Activated CD4-positive, CD25-positive, alpha-beta regulatory T cell treated with anti-CD3 and anti-CD28 coated beads, Interleukin-2, amount 50 U/mL, for 72 hours (primary cell): ENCODE data around the gene CDRT15.
"Not testable (repeated sequence)": the region's sequence is repeated elsewhere in the genome, so short reads cannot be mapped to it uniquely, and the experiment has no call there.

Experiments
- DNase-seq: peaks from one replicate; pipeline ENCODE4 v3.0.0; 2021

CDRT15 gene

GRCh38 chr17:14236762-14237161 is at the start of gene CDRT15:
CDRT15 (minus strand) TSS chr17:14236862; CDS start chr17:14236833, 29 bp downstream.
- DNase-seq, result not testable (repeated sequence)

GRCh38 chr17:14282726-14283125 is 46.1 kb upstream of the CDRT15 start:
- DNase-seq, result no peak

DNA sequence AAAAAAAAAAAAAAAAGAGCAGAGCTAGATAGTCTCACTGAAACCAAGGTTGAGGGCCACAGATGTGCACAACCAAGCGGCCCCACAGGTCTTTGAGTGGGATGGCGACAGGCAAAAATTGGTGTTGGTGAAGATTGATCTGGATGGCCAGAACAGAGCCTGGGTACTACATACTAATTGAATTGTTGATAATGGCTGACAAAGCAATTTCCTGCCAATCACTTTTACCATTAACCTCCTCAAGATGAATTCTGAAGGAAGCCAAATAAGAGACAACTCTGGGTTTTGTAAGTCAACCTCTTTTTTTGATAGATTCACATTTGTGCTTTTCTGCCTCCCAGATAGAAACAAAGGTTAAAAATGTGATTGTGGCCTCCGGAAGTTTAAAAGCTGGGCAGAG is 44.9 kb upstream of the CDRT15 start:
- no peak for DNase-seq

- no peak for DNase-seq
Measured at GRCh38 chr17:14276535-14277250, 40.0 kb upstream of the CDRT15 start.

DNA sequence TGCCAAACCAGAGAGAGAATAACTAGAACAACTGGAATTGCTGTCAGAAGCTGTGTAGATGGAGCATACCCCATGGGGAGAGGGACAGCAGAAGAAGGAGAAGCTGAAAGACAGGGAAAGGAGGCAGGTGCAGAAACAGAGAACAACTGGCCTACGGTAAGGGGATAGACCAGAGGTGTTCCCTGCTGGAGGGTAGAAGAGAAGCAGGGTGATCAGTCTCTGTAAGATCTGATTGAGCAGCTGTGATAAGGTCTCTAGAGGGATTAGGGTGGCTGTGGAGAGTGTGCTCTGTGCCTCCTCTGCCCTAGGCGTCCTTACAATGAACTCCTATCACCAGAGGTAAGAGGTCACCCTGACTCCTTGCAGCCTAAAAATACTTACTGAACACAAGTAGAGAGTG is 33.8 kb upstream of the CDRT15 start:
- DNase-seq, result no peak

DNA sequence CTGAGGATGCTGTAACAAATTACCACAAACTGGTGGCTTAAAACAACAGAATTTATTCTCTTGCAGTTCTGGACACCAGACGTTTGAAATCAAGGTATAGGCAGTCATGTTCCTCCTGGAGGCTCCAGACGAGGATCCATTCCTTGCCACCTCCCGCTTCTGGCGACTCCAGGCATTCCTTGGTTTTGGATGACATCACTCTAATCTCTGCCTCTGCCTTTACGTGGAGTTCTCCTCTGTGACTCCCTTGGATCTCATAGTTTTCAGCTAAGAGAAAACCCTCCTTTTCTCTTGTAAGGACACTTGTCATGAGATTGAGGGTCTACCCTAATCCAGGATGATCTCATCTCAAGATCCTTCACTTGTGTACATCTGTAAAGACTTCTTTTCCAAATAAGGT is 32.8 kb upstream of the CDRT15 start:
- no peak for DNase-seq

GRCh38 chr17:14268264-14268663 is 31.6 kb upstream of the CDRT15 start:
- no peak for DNase-seq

DNA sequence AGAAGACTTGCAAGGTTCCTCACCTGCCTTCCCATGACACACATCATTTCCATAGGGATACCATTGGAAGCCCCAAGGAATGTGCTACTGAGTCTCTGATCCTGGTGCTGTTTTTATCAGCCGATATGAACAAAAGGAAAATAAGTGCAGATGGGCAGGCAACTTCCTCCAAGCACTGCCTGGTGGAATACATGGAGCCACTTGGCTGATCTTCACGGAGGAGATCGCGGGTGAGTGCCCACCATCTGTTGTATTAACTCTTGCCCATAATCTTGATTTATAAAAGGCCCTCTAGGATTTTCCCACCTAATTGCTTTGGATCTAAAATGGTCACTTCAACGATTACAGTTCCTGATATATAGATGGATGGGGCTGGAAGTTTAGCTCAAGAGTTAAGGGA is 24.7 kb upstream of the CDRT15 start:
- no peak for DNase-seq

DNA sequence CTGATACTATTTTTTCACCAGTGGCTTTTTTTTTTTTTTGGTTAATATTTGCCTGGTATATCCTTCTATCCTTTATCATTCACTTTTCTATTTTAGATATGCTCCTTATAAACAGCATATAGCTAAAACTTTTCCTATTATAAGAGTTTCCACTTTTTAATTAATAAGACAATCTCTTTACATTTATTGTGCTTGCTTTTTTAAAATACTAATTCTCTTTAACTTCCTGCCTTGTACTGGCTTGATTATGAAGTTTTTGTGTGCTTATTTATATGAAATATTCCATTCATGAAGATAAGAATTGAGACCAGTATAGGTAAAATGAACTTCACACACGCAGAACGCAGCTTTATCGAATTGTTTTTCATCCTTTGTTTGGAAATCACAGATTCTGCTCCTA is 9.0 kb upstream of the CDRT15 start:
- no peak for DNase-seq

DNA sequence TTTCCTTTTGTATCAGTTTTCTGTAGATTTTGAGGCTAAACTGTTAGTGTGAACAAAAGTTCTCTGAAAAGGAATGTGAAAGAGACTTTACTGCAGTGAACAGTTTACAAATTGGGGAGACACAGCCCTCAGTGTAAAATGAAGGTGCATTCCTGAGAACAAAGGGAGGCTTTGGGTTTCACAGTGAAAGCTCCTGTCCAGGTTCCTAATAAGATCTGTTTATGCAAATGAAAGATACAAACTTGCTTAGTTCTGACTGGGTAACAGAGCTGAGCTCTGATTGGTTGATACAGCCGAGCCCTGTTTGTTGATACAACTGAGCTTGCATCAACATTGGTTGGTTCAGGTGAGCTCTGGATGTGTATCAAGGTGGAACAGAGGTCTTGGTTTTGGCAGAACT is 8.3 kb upstream of the CDRT15 start:
- no peak for DNase-seq

DNA sequence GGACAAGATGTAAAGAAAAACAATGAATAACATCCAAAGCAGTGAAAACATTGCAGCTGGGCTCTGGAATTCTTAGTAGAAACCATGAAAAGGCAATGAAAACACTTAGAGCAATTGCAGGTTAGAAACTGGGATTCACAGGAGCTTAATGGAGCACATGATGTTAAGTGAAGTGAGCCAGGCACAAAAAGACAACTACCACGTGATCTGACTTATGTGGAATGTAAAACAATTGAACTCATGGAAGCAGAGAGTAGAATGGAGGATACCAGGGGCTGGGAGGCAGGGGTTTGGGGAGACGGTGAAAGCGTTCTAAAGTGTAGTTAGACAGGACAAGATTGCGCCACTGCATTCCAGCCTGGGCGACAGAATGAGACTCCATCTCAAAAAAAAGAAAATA is 2.6 kb upstream of the CDRT15 start:
- not testable (repeated sequence) for DNase-seq

DNA sequence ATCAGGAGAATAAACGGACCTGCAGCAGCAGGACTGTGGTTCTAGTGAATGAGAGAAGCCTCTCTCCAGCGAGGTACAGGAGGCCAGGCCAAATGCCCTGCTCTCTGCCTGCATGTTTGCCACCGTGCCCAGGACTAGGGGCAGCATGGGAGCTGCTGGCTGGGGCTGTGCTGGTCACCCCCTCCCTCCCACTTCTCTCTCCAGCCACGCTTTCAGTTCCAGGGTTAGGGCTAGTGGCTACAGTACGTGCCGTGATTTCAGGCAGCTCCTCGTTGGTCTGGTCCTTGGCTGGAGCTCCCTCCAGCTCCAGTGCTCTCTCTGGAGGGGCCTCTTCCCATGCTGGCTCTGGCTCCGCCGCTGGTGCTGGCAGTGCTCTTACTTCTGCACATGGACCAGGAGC is 630 bp downstream of the CDRT15 start:
- DNase-seq, result not testable (repeated sequence)

DNA sequence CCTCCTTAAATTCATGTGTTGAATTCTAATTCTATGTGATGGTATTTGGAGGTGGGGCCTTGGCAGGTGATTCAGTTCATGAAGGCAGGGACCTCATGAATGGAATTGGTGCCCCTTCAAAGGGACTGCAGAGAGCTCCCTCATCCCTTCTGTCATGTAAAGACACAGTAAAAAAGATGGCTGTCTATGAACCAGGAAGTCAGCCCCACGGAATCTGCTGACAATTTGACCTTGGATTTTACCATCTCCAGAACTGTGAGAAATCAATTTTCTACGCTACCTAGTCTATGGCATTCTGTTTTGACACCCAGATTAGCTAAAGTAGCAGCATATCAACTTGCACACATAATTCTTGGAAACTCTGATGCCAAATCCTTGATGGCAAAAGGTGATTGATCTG is 1.6 kb downstream of the CDRT15 start:
- DNase-seq, result not testable (repeated sequence)

- not testable (repeated sequence) for DNase-seq
Measured at GRCh38 chr17:14231187-14231586, 5.5 kb downstream of the CDRT15 start.

DNA sequence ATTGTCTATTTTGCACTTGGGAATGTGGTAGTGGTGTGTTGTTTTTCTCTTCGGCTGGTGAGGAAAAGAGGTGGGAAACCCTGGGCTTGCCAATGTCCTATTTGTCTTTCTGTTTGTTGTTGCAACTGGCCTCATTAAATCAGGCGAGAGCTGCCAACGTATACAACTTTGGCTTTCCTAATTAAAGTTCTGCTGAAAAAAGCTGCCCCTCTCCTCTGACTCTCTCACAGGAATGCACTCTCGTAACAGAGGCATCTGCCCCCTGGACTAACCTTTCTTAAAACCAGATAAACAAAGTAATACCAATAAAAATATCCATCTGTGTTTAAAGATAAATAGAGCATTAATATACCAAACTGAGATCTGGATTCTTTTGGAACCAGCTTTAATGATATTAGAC is 7.8 kb downstream of the CDRT15 start:
- DNase-seq, result no peak

DNA sequence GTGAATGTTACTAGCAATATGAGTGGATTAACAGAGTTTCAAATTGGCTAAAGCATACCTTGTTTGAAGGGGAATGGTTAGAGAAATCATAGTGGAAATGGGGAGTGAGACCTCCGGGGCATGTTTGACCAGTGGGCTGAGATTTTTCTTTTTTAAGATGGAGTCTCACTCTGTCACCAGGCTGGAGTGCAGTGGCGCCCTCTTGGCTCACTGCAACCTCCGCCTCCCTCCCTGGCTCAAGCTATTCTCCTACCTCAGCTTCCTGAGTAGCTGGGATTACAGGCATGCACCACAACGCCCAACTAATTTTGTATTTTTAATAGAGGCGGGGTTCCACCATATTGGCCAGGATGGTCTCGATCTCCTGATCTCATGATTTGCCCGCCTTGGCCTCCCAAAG is 9.6 kb downstream of the CDRT15 start:
- DNase-seq, result no peak

GRCh38 chr17:14225254-14225980 is 11.2 kb downstream of the CDRT15 start:
- DNase-seq, result no peak

DNA sequence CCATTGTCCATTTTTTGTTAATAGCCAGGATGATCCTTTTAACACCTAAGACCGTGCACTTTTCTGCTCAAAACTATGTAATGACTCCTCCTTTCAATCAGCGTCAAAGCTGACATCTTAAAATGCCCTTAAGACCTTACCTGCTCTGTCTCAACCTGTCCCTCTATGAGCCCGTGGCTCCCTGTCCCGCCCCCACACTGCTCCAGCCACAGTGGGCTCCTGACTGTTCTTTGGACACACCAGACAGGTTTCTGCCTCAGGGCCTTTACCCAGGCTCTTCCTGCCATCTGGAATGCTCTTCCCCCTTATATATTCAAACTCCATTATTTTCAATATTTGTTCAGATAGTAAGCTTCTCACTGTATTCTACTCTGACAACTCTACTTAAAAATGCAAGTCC is 14.1 kb downstream of the CDRT15 start:
- no peak for DNase-seq

GRCh38 chr17:14214271-14214670 is 22.4 kb downstream of the CDRT15 start:
- DNase-seq, result no peak

GRCh38 chr17:14212401-14212800 is 24.3 kb downstream of the CDRT15 start:
- no peak for DNase-seq

DNA sequence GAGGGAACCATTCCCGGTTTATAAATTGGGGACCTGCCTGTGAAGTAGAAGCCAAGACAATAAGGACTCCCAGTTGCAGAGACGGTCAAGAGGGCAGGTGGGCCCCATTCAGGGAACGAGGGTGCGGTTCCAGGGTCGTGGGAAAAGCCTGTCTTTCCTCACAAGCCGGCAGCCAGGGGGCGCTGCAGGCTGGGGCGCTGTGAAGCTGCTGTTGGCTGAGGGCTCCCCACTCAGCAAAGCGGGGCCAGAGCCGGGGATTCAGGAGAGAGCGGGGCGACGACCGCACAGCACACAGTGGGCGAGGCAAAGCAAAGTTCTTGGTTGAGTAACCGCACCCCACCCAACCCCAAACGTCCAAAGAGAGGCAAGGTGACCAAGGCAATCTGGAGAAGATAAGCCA is 24.9 kb downstream of the CDRT15 start:
- DNase-seq, result peak; percentile 62

GRCh38 chr17:14211246-14211645 is 25.4 kb downstream of the CDRT15 start:
- no peak for DNase-seq

- no peak for DNase-seq
Measured at GRCh38 chr17:14209215-14209614, 27.4 kb downstream of the CDRT15 start.

GRCh38 chr17:14207791-14208190 is 28.9 kb downstream of the CDRT15 start:
- DNase-seq, result no peak

DNA sequence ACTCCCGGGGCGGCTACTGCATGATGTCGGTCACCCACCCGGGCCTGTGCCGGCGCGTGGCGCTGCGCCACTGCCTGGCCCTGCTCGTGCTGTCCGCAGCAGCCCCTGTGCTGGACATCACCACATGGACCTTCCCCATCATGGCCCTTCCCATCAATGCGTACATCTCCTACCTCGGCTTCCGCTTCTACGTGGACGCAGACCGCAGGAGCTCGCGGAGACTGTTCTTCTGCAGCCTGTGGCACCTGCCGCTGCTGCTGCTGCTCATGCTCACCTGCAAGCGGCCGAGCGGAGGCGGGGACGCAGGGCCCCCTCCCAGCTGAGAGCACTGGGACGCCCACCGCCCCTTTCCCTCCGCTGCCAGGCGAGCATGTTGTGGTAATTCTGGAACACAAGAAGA is 29.8 kb downstream of the CDRT15 start:
- DNase-seq, result no peak
